ENCODE measurements around the gene PHPT1. TPM values are rescaled to one million over a fixed set of nuclear protein-coding genes. Genes with fewer than 3 reads are reported as not detected.

The PHPT1 gene
- total and polyA plus RNA-seq, 2 of the 13 experiments (the other 11 are each of a cell fraction or from before 2014, with no cell fraction given), result 189 to 192 TPM

- no peak for TF ChIP-seq CSRNP2 (CRISPR knock-in tag; conservative IDR thresholded peaks at IDR 0.05; ENCODE audit: low read depth)
- TF ChIP-seq HIC2 (CRISPR knock-in tag; IDR thresholded peaks at IDR 0.05; ENCODE audit: low read depth), result no peak
- TF ChIP-seq HNF1A (IDR thresholded peaks at IDR 0.05; ENCODE audit: low read depth), result no peak
- TF ChIP-seq HNF1A (CRISPR knock-in tag; IDR thresholded peaks at IDR 0.05; ENCODE audit: borderline replicate concordance), result no peak
- TF ChIP-seq MZF1 (CRISPR knock-in tag; IDR thresholded peaks at IDR 0.05; ENCODE audit: borderline replicate concordance), result no peak
- no peak for TF ChIP-seq KLF16 (CRISPR knock-in tag; IDR thresholded peaks at IDR 0.05)
- no peak for TF ChIP-seq FOXA1 (IDR thresholded peaks at IDR 0.05)
- TF ChIP-seq FOXA1 (CRISPR knock-in tag; IDR thresholded peaks at IDR 0.05), result no peak
- TF ChIP-seq ZFX (CRISPR knock-in tag; IDR thresholded peaks at IDR 0.05; ENCODE audit: low read depth), result no peak
- TF ChIP-seq E2F2 (CRISPR knock-in tag; IDR thresholded peaks at IDR 0.05; ENCODE audit: borderline replicate concordance), result peak; percentile 86; the same call in 1 of the 2 replicates
- TF ChIP-seq ZFP36 (IDR thresholded peaks at IDR 0.05; ENCODE audit: borderline replicate concordance, low read depth, low read length, partially characterized antibody), result no peak
- TF ChIP-seq ZNF672 (CRISPR knock-in tag; IDR thresholded peaks at IDR 0.05), result no peak
- no peak for TF ChIP-seq ZNF367 (CRISPR knock-in tag; IDR thresholded peaks at IDR 0.05; ENCODE audit: borderline replicate concordance)
- TF ChIP-seq USF2 (IDR thresholded peaks at IDR 0.05; ENCODE audit: low read depth, low read length), result no peak
- no peak for TF ChIP-seq USF2 (CRISPR knock-in tag; IDR thresholded peaks at IDR 0.05; ENCODE audit: borderline replicate concordance)
- no peak; the same call in 1 of the 2 replicates for TF ChIP-seq ZNF564 (CRISPR knock-in tag; IDR thresholded peaks at IDR 0.05)
- 0 out of 2 replicates have a peak, but pooled peaks have one; percentile 42 for TF ChIP-seq BRCA1 (CRISPR knock-in tag; IDR thresholded peaks at IDR 0.05)
Measured at GRCh38 chr9:136885950-136886578, 36.9 kb downstream of the PHPT1 start, which contains the start of gene TRAF2 (continued).

Data from HepG2 (cell line).